Bronchial epithelial cell (primary cell): ENCODE data around the gene GRM2. TPM values are rescaled to one million over a fixed set of nuclear protein-coding genes. Genes with fewer than 3 reads are reported as not detected.
A peak's percentile ranks its signal among the peaks of the same experiment; 100 is the strongest.

Source experiments
- DNase-seq: peaks from one replicate; pipeline ENCODE4 v3.0.0-alpha.2; 2010; ENCODE audit warnings: low read depth
- FAIRE-seq: peaks from 2 replicates; lab custom pipeline; 2011; peaks lifted over from hg19 to GRCh38; lab: Jason Lieb, UNC
- H3K27me3 ChIP-seq: 2 replicates; pipeline ENCODE4 v1.5.1; 2011; ENCODE audit warnings: low read length; ENCODE audit not compliant: control insufficient read depth, insufficient read depth
- H3K36me3 ChIP-seq: 2 replicates; pipeline ENCODE4 v1.5.1; 2011; ENCODE audit warnings: low read length; ENCODE audit not compliant: control insufficient read depth, insufficient read depth
- H3K4me3 ChIP-seq: 2 replicates; pipeline ENCODE4 v1.5.1; 2011; ENCODE audit warnings: mild to moderate bottlenecking, low read depth, low read length, control low read depth
- total RNA-seq: library from RNA; depleted of rRNA; stranded (reverse); fragments of >200 nt; gene quantifications from 2 replicates; pipeline ENCODE4 v1.2.1, GENCODE V29; 2014
- TF ChIP-seq, protein P1 (sequence below): IDR thresholded peaks from 2 replicates; pipeline ENCODE4 v1.5.1; 2011; ENCODE audit warnings: mild to moderate bottlenecking, moderate library complexity, low read length, control low read depth, inconsistent platforms; ENCODE audit not compliant: insufficient read depth, severe bottlenecking

The GRM2 gene
- total RNA-seq, 1 donor from 2014 or later, result under 0.01 TPM

DNA sequence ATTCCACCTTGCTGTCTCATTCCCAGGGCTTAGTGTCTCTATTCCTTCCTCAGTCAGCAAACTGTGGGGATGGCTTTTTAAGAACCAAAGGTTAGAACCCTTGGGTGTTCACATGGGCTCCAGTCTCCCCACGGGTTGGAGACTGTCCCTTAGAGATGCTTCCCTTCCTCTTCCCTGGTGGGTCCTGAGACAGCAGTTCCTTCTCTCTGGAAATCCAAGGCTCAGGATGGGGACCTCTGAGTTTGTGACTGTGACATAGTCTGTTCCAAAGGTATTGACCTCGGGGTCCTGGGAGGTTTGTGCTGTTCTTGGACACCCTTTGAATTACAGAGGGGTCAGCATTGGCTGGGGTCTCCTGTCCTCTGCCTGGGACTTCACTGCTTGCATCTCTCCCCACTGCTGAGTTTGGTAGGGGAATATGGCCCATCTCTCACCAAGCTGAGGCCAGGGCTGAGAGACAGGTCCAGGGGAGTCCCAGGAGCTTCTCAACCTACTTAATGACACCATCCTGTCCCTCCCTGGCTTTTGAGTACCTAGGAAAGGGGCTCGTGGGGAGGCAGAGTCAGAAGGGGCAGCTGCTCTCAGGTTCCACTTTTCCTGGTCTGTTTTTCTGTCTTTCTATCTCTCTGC, 1.5 kb downstream of the GRM2 start:
- FAIRE-seq (no peak), DNase-seq (no peak)

DNA sequence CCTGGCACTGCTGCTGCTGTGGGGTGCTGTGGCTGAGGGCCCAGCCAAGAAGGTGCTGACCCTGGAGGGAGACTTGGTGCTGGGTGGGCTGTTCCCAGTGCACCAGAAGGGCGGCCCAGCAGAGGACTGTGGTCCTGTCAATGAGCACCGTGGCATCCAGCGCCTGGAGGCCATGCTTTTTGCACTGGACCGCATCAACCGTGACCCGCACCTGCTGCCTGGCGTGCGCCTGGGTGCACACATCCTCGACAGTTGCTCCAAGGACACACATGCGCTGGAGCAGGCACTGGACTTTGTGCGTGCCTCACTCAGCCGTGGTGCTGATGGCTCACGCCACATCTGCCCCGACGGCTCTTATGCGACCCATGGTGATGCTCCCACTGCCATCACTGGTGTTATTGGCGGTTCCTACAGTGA, 2.1 kb downstream of the GRM2 start:
- FAIRE-seq, result no peak
- no peak for DNase-seq
- H3K36me3 ChIP-seq, result no peaks in the 10 kb centered on the region
- TF ChIP-seq, protein P1, sequence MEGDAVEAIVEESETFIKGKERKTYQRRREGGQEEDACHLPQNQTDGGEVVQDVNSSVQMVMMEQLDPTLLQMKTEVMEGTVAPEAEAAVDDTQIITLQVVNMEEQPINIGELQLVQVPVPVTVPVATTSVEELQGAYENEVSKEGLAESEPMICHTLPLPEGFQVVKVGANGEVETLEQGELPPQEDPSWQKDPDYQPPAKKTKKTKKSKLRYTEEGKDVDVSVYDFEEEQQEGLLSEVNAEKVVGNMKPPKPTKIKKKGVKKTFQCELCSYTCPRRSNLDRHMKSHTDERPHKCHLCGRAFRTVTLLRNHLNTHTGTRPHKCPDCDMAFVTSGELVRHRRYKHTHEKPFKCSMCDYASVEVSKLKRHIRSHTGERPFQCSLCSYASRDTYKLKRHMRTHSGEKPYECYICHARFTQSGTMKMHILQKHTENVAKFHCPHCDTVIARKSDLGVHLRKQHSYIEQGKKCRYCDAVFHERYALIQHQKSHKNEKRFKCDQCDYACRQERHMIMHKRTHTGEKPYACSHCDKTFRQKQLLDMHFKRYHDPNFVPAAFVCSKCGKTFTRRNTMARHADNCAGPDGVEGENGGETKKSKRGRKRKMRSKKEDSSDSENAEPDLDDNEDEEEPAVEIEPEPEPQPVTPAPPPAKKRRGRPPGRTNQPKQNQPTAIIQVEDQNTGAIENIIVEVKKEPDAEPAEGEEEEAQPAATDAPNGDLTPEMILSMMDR, result no peak
- H3K27me3 ChIP-seq, result peaks cover 16% of the 10 kb centered on the region
- H3K4me3 ChIP-seq, result no peak overlapping the region

More for the DNA sequence above, 1.5 kb downstream of the GRM2 start:
- Histone ChIP-seq H3K36me3 (no peaks in the 10 kb centered on the region), H3K27me3 (peaks cover 16% of the 10 kb centered on the region), H3K4me3 (no peak overlapping the region)
- TF ChIP-seq, protein P1, result no peak

DNA sequence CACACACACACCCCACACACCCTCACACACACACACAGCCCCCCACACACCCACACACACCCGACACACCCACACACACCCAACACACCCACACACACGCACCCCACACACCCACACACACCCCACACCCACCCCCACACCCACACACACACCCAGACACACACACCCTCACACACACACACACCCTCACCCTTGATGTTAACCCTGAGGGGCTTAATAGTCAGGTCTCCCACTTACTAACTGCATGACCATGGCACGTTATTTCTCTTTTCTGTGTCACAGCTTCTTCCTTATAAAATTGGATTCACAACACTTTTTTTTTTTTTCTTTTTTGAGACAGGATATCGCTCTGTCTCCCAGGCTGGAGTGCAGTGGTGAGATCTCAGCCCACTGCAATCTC, 2.8 kb downstream of the GRM2 start:
- no peak for FAIRE-seq

DNA sequence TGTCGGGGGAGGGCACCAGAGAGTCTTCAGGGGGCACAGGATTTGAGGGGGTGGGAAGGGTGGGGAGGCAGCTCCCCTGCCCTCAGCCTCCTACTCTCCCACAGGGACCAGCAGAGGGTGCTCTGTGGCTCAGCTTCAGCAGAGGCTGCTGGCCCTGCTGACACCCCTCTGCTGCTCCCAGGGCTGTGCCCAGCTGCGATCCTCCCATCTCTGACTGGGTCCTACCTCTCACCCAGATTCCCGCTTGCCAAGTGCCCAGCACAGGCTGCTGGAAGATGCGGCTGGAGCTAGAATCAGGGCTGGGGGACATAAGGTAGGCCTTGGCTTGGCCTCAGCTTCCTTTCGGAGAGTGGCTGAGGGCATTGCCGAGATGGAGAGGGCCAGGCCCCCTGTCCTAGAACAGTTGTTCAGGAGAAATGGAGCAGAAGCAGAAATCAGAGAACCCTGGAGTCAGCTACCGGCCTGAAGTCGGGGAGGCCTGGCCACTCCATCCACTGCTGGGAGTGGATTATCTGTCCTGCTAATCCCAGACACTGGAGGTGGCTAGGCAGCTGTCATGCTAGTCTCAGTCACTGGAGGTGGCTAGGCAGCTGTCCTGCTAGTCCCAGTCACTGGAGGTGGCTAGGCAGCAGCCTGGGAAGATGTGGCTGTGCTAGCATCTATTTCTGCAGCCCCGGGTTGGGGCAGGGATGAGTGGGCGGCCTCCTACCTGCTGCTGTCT, 3.9 kb downstream of the GRM2 start:
- no peaks in the 10 kb centered on the region for H3K36me3 ChIP-seq
- DNase-seq, result no peak
- TF ChIP-seq, protein P1, result peak; percentile 35
- no peak overlapping the region for H3K4me3 ChIP-seq
- H3K27me3 ChIP-seq, result peaks cover 16% of the 10 kb centered on the region
- FAIRE-seq, result no peak

More for the DNA sequence above, 2.8 kb downstream of the GRM2 start:
- no peak overlapping the region for H3K4me3 ChIP-seq
- no peak for DNase-seq
- TF ChIP-seq, protein P1, result no peak
- peaks cover 16% of the 10 kb centered on the region for H3K27me3 ChIP-seq
- no peaks in the 10 kb centered on the region for H3K36me3 ChIP-seq

DNA sequence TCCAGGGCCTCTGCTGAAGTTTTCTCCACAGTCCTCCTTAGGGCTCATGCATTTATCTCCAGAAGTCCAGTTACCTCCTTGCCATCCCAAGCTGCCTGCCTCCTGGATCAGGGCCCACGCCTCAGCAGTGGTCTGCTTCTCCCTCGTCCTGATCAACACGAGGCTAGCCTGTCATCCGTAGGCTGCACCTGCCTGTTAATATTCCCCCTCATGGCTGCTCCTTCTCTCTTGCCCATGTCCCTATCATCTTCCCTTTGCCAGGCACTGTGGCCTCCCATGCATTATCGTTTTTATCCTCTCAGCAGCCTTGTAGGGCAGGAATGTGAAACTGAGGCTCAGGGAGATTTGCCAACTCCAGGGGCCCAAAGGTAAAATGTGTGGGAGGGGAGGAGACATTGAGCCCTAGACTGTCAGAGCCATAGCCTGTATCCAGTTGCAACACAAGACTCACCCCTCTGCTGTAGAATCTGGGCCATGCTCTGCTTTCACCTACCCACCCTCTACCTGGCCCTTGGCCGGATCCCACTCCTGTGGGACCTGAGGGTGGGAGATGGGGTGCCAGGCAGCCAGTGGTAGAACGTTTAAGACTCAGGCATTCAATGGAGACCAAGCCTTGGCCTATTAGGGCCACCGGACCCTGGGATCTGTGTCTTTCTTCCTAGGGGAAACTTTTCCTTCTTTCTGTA, 4.6 kb downstream of the GRM2 start:
- TF ChIP-seq, protein P1, result no peak

More for the DNA sequence above, 4.6 kb downstream of the GRM2 start:
- no peak for DNase-seq
- Histone ChIP-seq H3K4me3 (no peak overlapping the region), H3K27me3 (peaks cover 16% of the 10 kb centered on the region), H3K36me3 (no peaks in the 10 kb centered on the region)
- no peak for FAIRE-seq
